PC-9 (cell line): Measurements from ENCODE around the gene TAOK1. TPM values are rescaled to one million over a fixed set of nuclear protein-coding genes. Genes with fewer than 3 reads are reported as not detected.

Source experiments
- BruUV-seq: library from RNA; stranded (reverse); fragments of 400-500 nt; replicated peaks from 2 replicates; lab custom pipeline; 2021; lab: Mats Ljungman, UMichigan
- CTCF ChIA-PET: fragments of 300-600 bp; sonication (Branson Sonifier 250); formaldehyde crosslinking; loops from one replicate; lab custom pipeline; 2022; ENCODE audit warnings: antibody characterized with exemption; lab: Charles Lee
- POLR2A ChIA-PET: fragments of 300-600 bp; sonication (Branson Sonifier 250); formaldehyde crosslinking; loops from one replicate; lab custom pipeline; 2022; ENCODE audit warnings: antibody characterized with exemption; ENCODE audit not compliant: unreplicated experiment; lab: Charles Lee
- DNase-seq, 2 experiments: peaks; one replicate each; pipeline versions ENCODE4 v3.0.0 to v3.0.0-alpha.2; 2015 to 2022; ENCODE audit warnings: mixed read lengths in 1 of 2
- H2AFZ ChIP-seq: fragments of 200-600 bp; sonication (generic); 2 replicates; pipeline ENCODE4 v1.8.1; 2017; ENCODE audit warnings: antibody characterized with exemption
- H3F3A ChIP-seq: fragments of 200-600 bp; sonication (generic); 2 replicates; pipeline ENCODE4 v1.8.1; 2017; ENCODE audit warnings: antibody characterized with exemption, mild to moderate bottlenecking, low read depth; ENCODE audit not compliant: insufficient read depth
- H3K27ac ChIP-seq: fragments of 200-600 bp; sonication (generic); 2 replicates; pipeline ENCODE4 v1.6.1; 2016; ENCODE audit warnings: mixed run types
- H3K27me3 ChIP-seq: fragments of 200-600 bp; sonication (generic); 2 replicates; pipeline ENCODE4 v1.6.1; 2016; ENCODE audit warnings: low read depth, mixed run types; ENCODE audit not compliant: insufficient read depth
- H3K36me3 ChIP-seq: fragments of 200-600 bp; sonication (generic); 2 replicates; pipeline ENCODE4 v1.6.1; 2016; ENCODE audit warnings: low read depth, mixed run types
- H3K4me1 ChIP-seq: fragments of 200-600 bp; sonication (generic); replicated peaks from 2 replicates; pipeline ENCODE4 v1.6.1; 2016; ENCODE audit warnings: mixed run types; ENCODE audit not compliant: insufficient read depth
- H3K4me2 ChIP-seq: fragments of 200-600 bp; sonication (generic); 2 replicates; pipeline ENCODE4 v1.6.1; 2017; ENCODE audit warnings: mixed run types
- H3K4me3 ChIP-seq: fragments of 200-600 bp; sonication (generic); 2 replicates; pipeline ENCODE4 v1.6.1; 2016; ENCODE audit warnings: mixed run types
- H3K79me2 ChIP-seq: fragments of 200-600 bp; sonication (generic); 2 replicates; pipeline ENCODE4 v1.6.1; 2017; ENCODE audit warnings: low read depth, mixed run types
- H3K9me2 ChIP-seq: fragments of 200-600 bp; sonication (generic); 2 replicates; pipeline ENCODE4 v1.8.1; 2017; ENCODE audit warnings: mild to moderate bottlenecking; ENCODE audit not compliant: insufficient read depth
- H3K9me3 ChIP-seq: fragments of 200-600 bp; sonication (generic); 2 replicates; pipeline ENCODE4 v1.8.1; 2016; ENCODE audit warnings: low read depth; ENCODE audit not compliant: insufficient read depth
- H4K20me1 ChIP-seq: fragments of 200-600 bp; sonication (generic); 2 replicates; pipeline ENCODE4 v1.8.1; 2017; ENCODE audit not compliant: insufficient read depth
- CTCF ChIP-seq: fragments of 200-600 bp; sonication (generic); conservative IDR thresholded peaks from 2 replicates; pipeline ENCODE4 v1.6.1; 2017; ENCODE audit warnings: mixed run types, antibody characterized with exemption, mild to moderate bottlenecking, moderate library complexity
- EZH2 ChIP-seq: fragments of 200-600 bp; sonication (generic); IDR thresholded peaks from 2 replicates; pipeline ENCODE4 v1.8.0; 2017; ENCODE audit warnings: antibody characterized with exemption, low read depth
- intact Hi-C: fragments of 100-400 bp; cut with micrococcal nuclease; formaldehyde crosslinking; loops from one replicate; pipeline ENCODE4 v1.10.0; 2022; ENCODE audit not compliant: unreplicated experiment
- total RNA-seq: library from RNA; stranded (reverse); gene quantifications from 2 replicates; pipeline ENCODE4 v1.2.3, GENCODE V29; 2021

The TAOK1 gene
- total RNA-seq, 1 experiment from 2014 or later: 51.1 TPM

- BruUV-seq: no TSS peak
- ChIA-PET POLR2A (no interaction called here), CTCF (interaction anchor here (0.6 kb wide), 1 partner anchor 155 kb away, joined by 19 read pairs; no protein-coding TSS in a partner anchor)
- H3K4me2 ChIP-seq: no peak overlapping the region
- no peaks in the 10 kb centered on the region for H4K20me1 ChIP-seq
- no peaks in the 10 kb centered on the region for H3K79me2 ChIP-seq
- no peak overlapping the region for H2AFZ ChIP-seq
- peaks cover 19% of the 10 kb centered on the region for H3F3A ChIP-seq
- no peaks in the 10 kb centered on the region for H3K27me3 ChIP-seq
- H3K9me2 ChIP-seq: no peaks in the 10 kb centered on the region
- DNase-seq: no peak
- no peaks in the 10 kb centered on the region for H3K9me3 ChIP-seq
- no peak overlapping the region for H3K4me3 ChIP-seq
- no peaks in the 10 kb centered on the region for H3K36me3 ChIP-seq
- no peak for TF ChIP-seq CTCF
- no peak for TF ChIP-seq EZH2
- intact Hi-C loops: no loop called here
- H3K27ac ChIP-seq: no peak overlapping the region
- peaks cover 11% of the 10 kb centered on the region for H3K4me1 ChIP-seq
These were observed 43.7 kb upstream of the TAOK1 start for GRCh38 chr17:29346462-29346861.

- Histone ChIP-seq H3K9me3 (no peaks in the 10 kb centered on the region), H3K4me2 (peak overlapping the region; percentile 5; the same call in 1 of the 2 replicates), H3K27ac (0 out of 2 replicates have a peak overlapping the region, but pooled peaks have one; percentile 46), H3K79me2 (no peaks in the 10 kb centered on the region), H3K9me2 (no peaks in the 10 kb centered on the region), H3F3A (peaks cover 19% of the 10 kb centered on the region), H3K36me3 (no peaks in the 10 kb centered on the region), H3K4me3 (no peak overlapping the region), H3K4me1 (peaks cover 11% of the 10 kb centered on the region), H3K27me3 (no peaks in the 10 kb centered on the region), H4K20me1 (no peaks in the 10 kb centered on the region), H2AFZ (no peak overlapping the region)
- no TSS peak for BruUV-seq
- TF ChIP-seq EZH2 (no peak), CTCF (no peak)
- peak; percentile 51 to 75 for DNase-seq
- intact Hi-C loops: no loop called here
- CTCF ChIA-PET: interaction anchor here (0.6 kb wide), 1 partner anchor 17 kb away, joined by 10 read pairs; no protein-coding TSS in a partner anchor
- POLR2A ChIA-PET: interaction anchor here (0.6 to 0.7 kb wide), 3 partner anchors 23 to 189 kb away, joined by 3 to 10 read pairs (median 3); partner anchors contain the start of gene NUFIP2
These were observed 42.1 kb upstream of the TAOK1 start for GRCh38 chr17:29347831-29348629.

- peaks cover 11% of the 10 kb centered on the region for H3K4me1 ChIP-seq
- ChIA-PET POLR2A (interaction anchor here (0.6 kb wide), 2 partner anchors 55 to 630 kb away, joined by 5 to 10 read pairs; partner anchors contain the start of genes NUFIP2 and RPL23A), CTCF (interaction anchor here (0.9 kb wide), 1 partner anchor 21 kb away, joined by 3 read pairs; no protein-coding TSS in a partner anchor)
- no peaks in the 10 kb centered on the region for H3K9me3 ChIP-seq
- H3F3A ChIP-seq: peaks cover 19% of the 10 kb centered on the region
- no peak for DNase-seq
- H4K20me1 ChIP-seq: no peaks in the 10 kb centered on the region; the same call in 1 of the 2 replicates
- no peaks in the 10 kb centered on the region for H3K36me3 ChIP-seq
- no peak overlapping the region for H3K27ac ChIP-seq
- no TSS peak for BruUV-seq
- no peaks in the 10 kb centered on the region for H3K9me2 ChIP-seq
- intact Hi-C loops: no loop called here
- H3K27me3 ChIP-seq: no peaks in the 10 kb centered on the region
- H2AFZ ChIP-seq: no peak overlapping the region
- no peak overlapping the region for H3K4me3 ChIP-seq
- H3K4me2 ChIP-seq: no peak overlapping the region
- TF ChIP-seq EZH2 (no peak), CTCF (no peak)
- no peaks in the 10 kb centered on the region for H3K79me2 ChIP-seq
These were observed 40.8 kb upstream of the TAOK1 start for GRCh38 chr17:29349409-29349808.
